ENCODE measurements around the gene PEA15. TPM values are rescaled to one million over a fixed set of nuclear protein-coding genes. Genes with fewer than 3 reads are reported as not detected.

Gene PEA15
- total and polyA plus RNA-seq, 2 of the 8 experiments (the other 6 are each of a cell fraction or from before 2014, with no cell fraction given), result 71.3 to 75.1 TPM

DNA sequence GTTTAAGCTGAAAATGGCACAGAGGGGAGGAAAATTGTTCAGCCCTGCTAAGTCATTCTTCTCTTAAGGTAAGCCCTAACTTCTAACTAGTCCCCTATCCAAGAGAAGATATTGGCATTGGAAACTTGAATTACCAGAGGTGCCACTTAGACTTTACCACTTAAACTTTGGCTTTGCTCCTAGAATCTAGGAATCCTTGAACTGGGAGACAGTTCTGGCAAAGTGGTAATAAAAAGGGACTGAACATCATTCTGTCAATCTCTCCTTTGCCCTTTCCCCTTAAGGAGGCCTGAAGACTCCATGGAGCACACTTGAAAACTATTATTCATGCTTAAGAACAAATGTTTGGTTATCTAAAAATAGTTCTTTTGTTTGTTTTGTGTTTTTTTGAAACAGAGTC is 45.3 kb upstream of the PEA15 start:
- H2BK120ac ChIP-seq (replicated peaks; ENCODE audit: low read depth, low read length), result no peak overlapping the region
- H2BK5ac ChIP-seq (ENCODE audit: low read depth, low read length), result no peak overlapping the region
- H2AK5ac ChIP-seq (ENCODE audit: low read depth, low read length), result no peak overlapping the region
- no peaks in the 10 kb centered on the region for H3K79me2 ChIP-seq (ENCODE audit: control insufficient read depth in 1 of 2, insufficient read depth in 2 of 2, low read length in 2 of 2)
- H2BK20ac ChIP-seq (ENCODE audit: low read length), result no peak overlapping the region
- no peaks in the 10 kb centered on the region for H3K9me3 ChIP-seq (ENCODE audit: insufficient read depth in 2 of 2, low read depth in 1 of 2, low read length in 1 of 2)
- no peak overlapping the region for H3K4me2 ChIP-seq (ENCODE audit: insufficient read depth in 1 of 2, low read depth in 2 of 2, low read length in 2 of 2)
- H3K36me3 ChIP-seq (ENCODE audit: control insufficient read depth in 2 of 4, insufficient read depth in 4 of 4, low read length in 3 of 4), result no peaks in the 10 kb centered on the region
- H3K27ac ChIP-seq (ENCODE audit: low read depth, low read length), result no peak overlapping the region
- FAIRE-seq (no peak), DNase-seq (ENCODE audit: low read depth in 1 of 2, low spot score in 2 of 2) (no peak)
- H2AFZ ChIP-seq (ENCODE audit: low read length), result no peak overlapping the region
- H4K20me1 ChIP-seq (replicated peaks in 1 of 2; ENCODE audit: control insufficient read depth in 1 of 2, insufficient read depth in 2 of 2, low read length in 2 of 2), result no peaks in the 10 kb centered on the region
- no peak overlapping the region for H4K5ac ChIP-seq (ENCODE audit: insufficient read length, low read depth, low read length)
- no peak overlapping the region for H3K4me3 ChIP-seq (ENCODE audit: extremely low read depth in 1 of 4, insufficient read depth in 2 of 4, low read depth in 3 of 4, low read length in 4 of 4)
- no peak overlapping the region for H3K4ac ChIP-seq (replicated peaks; ENCODE audit: insufficient read length, low read depth, low read length)
- H3K14ac ChIP-seq (ENCODE audit: insufficient read length), result no peak overlapping the region
- H3K18ac ChIP-seq (ENCODE audit: extremely low read depth, low read length), result no peak overlapping the region
- no peaks in the 10 kb centered on the region; a peak in 1 of 7 replicates for H3K27me3 ChIP-seq (replicated peaks in 1 of 4; ENCODE audit: control insufficient read depth in 3 of 4, extremely low read depth in 1 of 4, insufficient read depth in 3 of 4, low read length in 3 of 4)
- ChIA-PET CTCF (ENCODE audit: partially characterized antibody) (interaction anchor here (1.2 to 18.4 kb wide), 12 partner anchors 9 to 92 kb away, joined by 3 to 257 read pairs (median 22); partner anchors contain the start of genes ATP1A4, CASQ1 and PEA15), POLR2A (ENCODE audit: partially characterized antibody) (interaction anchor here (1.5 kb wide), 1 partner anchor 9 kb away, joined by 6 read pairs; no protein-coding TSS in a partner anchor)
- H4K91ac ChIP-seq (replicated peaks; ENCODE audit: insufficient read length, low read length), result no peak overlapping the region
- no peaks in the 10 kb centered on the region for H3K23me2 ChIP-seq (ENCODE audit: low read depth, low read length)
- no peaks in the 10 kb centered on the region for H3K79me1 ChIP-seq (ENCODE audit: low read depth, low read length)
- H2BK12ac ChIP-seq (ENCODE audit: low read depth, low read length), result no peak overlapping the region
- H3K4me1 ChIP-seq (replicated peaks in 1 of 4; ENCODE audit: control insufficient read depth in 3 of 4, insufficient read depth in 4 of 4, low read length in 3 of 4), result peaks cover 0 to 2% (median 0%) of the 10 kb centered on the region in 4 experiments; a peak in 2 of 7 replicates
- no peak overlapping the region for H3K9ac ChIP-seq (replicated peaks in 1 of 4; ENCODE audit: extremely low read depth in 1 of 4, low read depth in 3 of 4, low read length in 3 of 4)
- H4K8ac ChIP-seq (ENCODE audit: extremely low read depth, insufficient read depth, low read length), result no peak overlapping the region
- no peak overlapping the region for H3K56ac ChIP-seq (replicated peaks; ENCODE audit: insufficient read length, low read depth, low read length)
- H2BK15ac ChIP-seq (ENCODE audit: low read length), result no peak overlapping the region
- H3K23ac ChIP-seq (ENCODE audit: insufficient read length), result no peak overlapping the region
- no peak for TF ChIP-seq SIX5 (IDR thresholded peaks at IDR 0.05; ENCODE audit: low read depth, low read length)
